H9 (cell line): ENCODE measurements around the gene FRYL. TPM values are rescaled to one million over a fixed set of nuclear protein-coding genes. Genes with fewer than 3 reads are reported as not detected.

ENCODE experiments used
- DNase-seq: peaks from one replicate; pipeline ENCODE4 v3.0.0-alpha.2; 2017
- H2AFZ ChIP-seq: one replicate; pipeline ENCODE4 v1.6.1; 2013; ENCODE audit warnings: mild to moderate bottlenecking, low read length, control low read depth, moderate library complexity
- H2AK5ac ChIP-seq: 2 replicates; pipeline ENCODE4 v1.6.1; 2013; ENCODE audit warnings: low read length, control low read depth, mixed read lengths; ENCODE audit not compliant: insufficient read length
- H2BK120ac ChIP-seq: one replicate; pipeline ENCODE4 v1.6.1; 2013; ENCODE audit warnings: low read depth, mild to moderate bottlenecking, low read length, control low read depth, inconsistent platforms; ENCODE audit not compliant: poor library complexity, severe bottlenecking
- H2BK12ac ChIP-seq: 2 replicates; pipeline ENCODE4 v1.6.1; 2013; ENCODE audit warnings: low read length, control low read depth, mixed read lengths, low read depth; ENCODE audit not compliant: insufficient read length
- H2BK15ac ChIP-seq: 2 replicates; pipeline ENCODE4 v1.6.1; 2013; ENCODE audit warnings: low read depth, low read length, control low read depth
- H2BK20ac ChIP-seq: one replicate; pipeline ENCODE4 v1.6.1; 2013; ENCODE audit warnings: low read depth, mild to moderate bottlenecking, low read length, control low read depth, inconsistent platforms; ENCODE audit not compliant: poor library complexity, severe bottlenecking
- H2BK5ac ChIP-seq: 2 replicates; pipeline ENCODE4 v1.6.1; 2013; ENCODE audit warnings: low read length, control low read depth, mixed read lengths; ENCODE audit not compliant: insufficient read length
- H3K14ac ChIP-seq: 2 replicates; pipeline ENCODE4 v1.6.1; 2013; ENCODE audit warnings: low read length, control low read depth; ENCODE audit not compliant: insufficient read depth
- H3K18ac ChIP-seq: 2 replicates; pipeline ENCODE4 v1.6.1; 2013; ENCODE audit warnings: low read depth, mild to moderate bottlenecking, mixed read lengths, low read length, control low read depth; ENCODE audit not compliant: insufficient read length
- H3K23ac ChIP-seq: 2 replicates; pipeline ENCODE4 v1.6.1; 2013; ENCODE audit warnings: low read length, control low read depth, mixed read lengths, low read depth; ENCODE audit not compliant: insufficient read length
- H3K23me2 ChIP-seq: 2 replicates; pipeline ENCODE4 v1.6.1; 2013; ENCODE audit warnings: low read depth, mild to moderate bottlenecking, mixed read lengths, low read length, control low read depth; ENCODE audit not compliant: insufficient read length, poor library complexity, severe bottlenecking
- H3K27ac ChIP-seq: 2 replicates; pipeline ENCODE4 v1.5.1; 2013; ENCODE audit warnings: low read length, control low read depth, mixed read lengths, low read depth; ENCODE audit not compliant: insufficient read length
- H3K27me3 ChIP-seq: 2 replicates; pipeline ENCODE4 v1.6.1; 2013; ENCODE audit warnings: low read length, control low read depth, inconsistent platforms; ENCODE audit not compliant: insufficient read depth
- H3K4ac ChIP-seq: 2 replicates; pipeline ENCODE4 v1.6.1; 2013; ENCODE audit warnings: low read depth, mild to moderate bottlenecking, control low read depth, inconsistent platforms, low read length, moderate library complexity
- H3K4me1 ChIP-seq: 2 replicates; pipeline ENCODE4 v1.6.1; 2013; ENCODE audit warnings: low read length, control low read depth, inconsistent platforms; ENCODE audit not compliant: insufficient read depth
- H3K4me2 ChIP-seq: 2 replicates; pipeline ENCODE4 v1.6.1; 2013; ENCODE audit warnings: low read length, control low read depth, mixed read lengths; ENCODE audit not compliant: insufficient read length, insufficient read depth
- H3K56ac ChIP-seq: 2 replicates; pipeline ENCODE4 v1.6.1; 2013; ENCODE audit warnings: low read depth, mild to moderate bottlenecking, mixed read lengths, low read length, control low read depth; ENCODE audit not compliant: insufficient read length
- H3K79me1 ChIP-seq: 2 replicates; pipeline ENCODE4 v1.6.1; 2013; ENCODE audit warnings: low read depth, mild to moderate bottlenecking, moderate library complexity, low read length, control low read depth, inconsistent platforms; ENCODE audit not compliant: insufficient read depth, poor library complexity, severe bottlenecking
- H3K79me2 ChIP-seq: 2 replicates; pipeline ENCODE4 v1.6.1; 2013; ENCODE audit warnings: low read length, control low read depth, inconsistent platforms; ENCODE audit not compliant: insufficient read depth
- H3K9ac ChIP-seq: 2 replicates; pipeline ENCODE4 v1.6.1; 2013; ENCODE audit warnings: low read length, control low read depth, mixed read lengths; ENCODE audit not compliant: insufficient read length; ENCODE audit errors: extremely low read depth
- H3K9me3 ChIP-seq: one replicate; pipeline ENCODE4 v1.6.1; 2013; ENCODE audit warnings: low read depth, low read length, inconsistent platforms; ENCODE audit not compliant: control insufficient read depth
- H3T11ph ChIP-seq: one replicate; pipeline ENCODE4 v1.6.1; 2013; ENCODE audit warnings: mild to moderate bottlenecking, low read length, control low read depth, inconsistent platforms
- H4K20me1 ChIP-seq: one replicate; pipeline ENCODE4 v1.6.1; 2013; ENCODE audit not compliant: control insufficient read depth, insufficient read length, insufficient read depth
- H4K5ac ChIP-seq: 2 replicates; pipeline ENCODE4 v1.6.1; 2013; ENCODE audit warnings: low read depth, mild to moderate bottlenecking, mixed read lengths, low read length, control low read depth; ENCODE audit not compliant: insufficient read length
- H4K8ac ChIP-seq: replicated peaks from 2 replicates; pipeline ENCODE4 v1.6.1; 2013; ENCODE audit warnings: low read length, control low read depth, mixed read lengths, low read depth; ENCODE audit not compliant: insufficient read length
- H4K91ac ChIP-seq: 2 replicates; pipeline ENCODE4 v1.6.1; 2013; ENCODE audit warnings: low read depth, mild to moderate bottlenecking, moderate library complexity, mixed read lengths, low read length, control low read depth; ENCODE audit not compliant: insufficient read length
- H3K27ac Mint-ChIP-seq, 3 experiments: 2 replicates in 2 of 3; 3 replicates in 1 of 3; pipeline ENCODE4 v1.8.0; 2020 to 2021; ENCODE audit warnings: mixed read lengths in 3 of 3, mild to moderate bottlenecking in 1 of 3, moderate library complexity in 1 of 3
- H3K27me3 Mint-ChIP-seq: 2 replicates; pipeline ENCODE4 v1.8.0; 2021; ENCODE audit warnings: low read depth, mild to moderate bottlenecking, moderate library complexity, mixed read lengths
- H3K36me3 Mint-ChIP-seq, 3 experiments: 2 replicates in 2 of 3; 3 replicates in 1 of 3; pipeline ENCODE4 v1.8.0; 2020 to 2021; ENCODE audit warnings: low read depth in 3 of 3, mixed read lengths in 3 of 3; ENCODE audit not compliant: insufficient read depth in 1 of 3
- H3K4me1 Mint-ChIP-seq, 2 experiments: 2 replicates each; pipeline ENCODE4 v1.8.0; 2020; ENCODE audit warnings: mixed read lengths in 2 of 2
- H3K4me3 Mint-ChIP-seq, 2 experiments: 2 replicates in 1 of 2; 3 replicates in 1 of 2; pipeline ENCODE4 v1.8.0; 2020 to 2021; ENCODE audit warnings: mild to moderate bottlenecking in 2 of 2, mixed read lengths in 2 of 2, moderate library complexity in 1 of 2
- H3K9me3 Mint-ChIP-seq, 2 experiments: 2 replicates in 1 of 2; 3 replicates in 1 of 2; pipeline ENCODE4 v1.8.0; 2020; ENCODE audit warnings: mild to moderate bottlenecking in 2 of 2, mixed read lengths in 2 of 2, moderate library complexity in 1 of 2
- CTCF ChIP-seq: fragments of 200-600 bp; sonication (generic); conservative IDR thresholded peaks from 3 replicates; pipeline ENCODE4 v1.8.0; 2021; ENCODE audit warnings: antibody characterized with exemption, mild to moderate bottlenecking
- WGBS: extraction: QIAGEN DNeasy Blood & Tissue Kit; methylation state at CpG from one replicate; pipeline ENCODE4 v1.1.7; 2013; ENCODE audit warnings: missing lambda C conversion rate, low lambda C conversion rate, mixed read lengths; ENCODE audit not compliant: insufficient read length; ENCODE audit errors: extremely low coverage; 5-methylcytosine and 5-hydroxymethylcytosine counted together
- total RNA-seq: library from RNA; stranded (reverse); gene quantifications from 2 replicates; pipeline ENCODE4 v1.2.1, GENCODE V29; 2021

Gene FRYL
- total RNA-seq, 1 experiment from 2014 or later, result 31.5 TPM

- H3K56ac ChIP-seq, result no peak overlapping the region
- H3K14ac ChIP-seq, result no peak overlapping the region
- H2BK20ac ChIP-seq, result no peak overlapping the region
- Mint-ChIP-seq H3K27me3 (no peaks in the 10 kb centered on the region), H3K27ac (no peak overlapping the region), H3K4me1 (peaks cover 20 to 29% of the 10 kb centered on the region in 2 experiments), H3K36me3 (no peaks in the 10 kb centered on the region), H3K4me3 (no peak overlapping the region), H3K9me3 (no peaks in the 10 kb centered on the region)
- H4K5ac ChIP-seq, result no peak overlapping the region
- DNase-seq, result no peak
- H3K9ac ChIP-seq, result no peak overlapping the region
- H3K9me3 ChIP-seq, result no peaks in the 10 kb centered on the region
- no peak for TF ChIP-seq CTCF
- H4K8ac ChIP-seq, result no peak overlapping the region
- no peak overlapping the region for H2AK5ac ChIP-seq
- no peak overlapping the region for H3K18ac ChIP-seq
- WGBS, result no CpG with 5 or more reads among the region's 3 CpGs
- peaks cover 25% of the 10 kb centered on the region; the same call in 1 of the 2 replicates for H3K79me2 ChIP-seq
- H4K91ac ChIP-seq, result no peak overlapping the region
- no peak overlapping the region for H2BK12ac ChIP-seq
- no peak overlapping the region for H2BK15ac ChIP-seq
- H2BK120ac ChIP-seq, result no peak overlapping the region
- H3K4me1 ChIP-seq, result peaks cover 2% of the 10 kb centered on the region; the same call in 1 of the 2 replicates
- H3K23me2 ChIP-seq, result no peaks in the 10 kb centered on the region
- H3T11ph ChIP-seq, result no peak overlapping the region
- H3K23ac ChIP-seq, result no peak overlapping the region
- H2BK5ac ChIP-seq, result no peak overlapping the region
- no peaks in the 10 kb centered on the region for H3K27me3 ChIP-seq
- H2AFZ ChIP-seq, result no peak overlapping the region
- no peak overlapping the region for H3K4me2 ChIP-seq
- no peaks in the 10 kb centered on the region for H4K20me1 ChIP-seq
- H3K79me1 ChIP-seq, result peaks cover 2% of the 10 kb centered on the region
- no peak overlapping the region for H3K27ac ChIP-seq
- H3K4ac ChIP-seq, result no peak overlapping the region
Observed at GRCh38 chr4:48772556-48772955, 7.5 kb downstream of the FRYL start.
